ENCODE results near the gene NFKBIL1. TPM values are rescaled to one million over a fixed set of nuclear protein-coding genes. Genes with fewer than 3 reads are reported as not detected.

The NFKBIL1 gene
- total RNA-seq, 2 donors from 2014 or later: 17.4 to 26.3 TPM

DNA sequence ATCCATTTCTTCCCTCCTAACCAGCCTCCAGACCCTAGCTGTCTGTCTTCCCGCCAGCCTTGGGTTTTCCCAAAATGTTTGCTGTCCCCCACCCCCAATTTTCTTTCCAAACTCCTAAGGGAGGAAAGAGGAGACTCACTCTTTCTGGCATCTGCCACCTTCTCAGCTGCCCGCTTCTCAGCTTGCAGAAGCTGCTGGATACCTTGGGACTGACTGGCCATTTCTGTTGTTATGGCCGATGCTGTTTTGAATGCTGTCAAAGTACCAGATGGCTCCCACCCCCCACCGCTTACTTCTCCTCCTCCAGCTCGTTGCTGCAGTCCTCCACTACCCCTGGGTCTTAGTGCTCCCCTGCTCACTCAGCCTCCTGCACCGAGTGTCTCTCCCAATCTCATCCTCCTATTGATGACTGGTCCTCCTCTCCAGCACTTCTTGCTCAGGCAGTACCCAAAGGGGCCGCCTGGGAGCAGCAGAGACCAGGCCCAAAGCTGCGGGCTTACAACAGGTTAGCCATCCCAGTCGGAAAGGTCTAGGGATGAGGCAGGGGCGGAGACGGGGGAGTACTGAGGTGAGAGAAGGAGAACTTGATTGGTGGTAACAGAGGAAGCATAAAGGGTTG is 960 bp upstream of the NFKBIL1 start, which contains the start of gene ATP6V1G2:
Gene ATP6V1G2 (minus strand): TSS at position 270 of the 619 bp plus-strand sequence. CDS start 49 bp downstream, at position 221.
- no peaks in the 10 kb centered on the region for H3K9me3 Mint-ChIP-seq
- H3K27me3 Mint-ChIP-seq (ENCODE audit: insufficient read depth): no peaks in the 10 kb centered on the region
- H3K4me3 Mint-ChIP-seq: peak within 1 kb of the TSS; percentile 54
- H3K36me3 ChIP-seq (ENCODE audit: control insufficient read depth, insufficient read depth, low read length): peaks cover 23% of the 10 kb centered on the region
- H3K27ac ChIP-seq (ENCODE audit: low read depth, low read length): peak within 1 kb of the TSS; percentile 65
- H3K9me3 ChIP-seq (ENCODE audit: control insufficient read depth, low read length): no peaks in the 10 kb centered on the region
- peaks cover 12% of the 10 kb centered on the region for H3K4me1 Mint-ChIP-seq
- no peaks in the 10 kb centered on the region for H3K27me3 ChIP-seq (ENCODE audit: control insufficient read depth, insufficient read depth, low read length, poor library complexity, severe bottlenecking)
- H3K36me3 Mint-ChIP-seq (ENCODE audit: low read depth): peaks cover 21% of the 10 kb centered on the region
- TF ChIP-seq, protein P1, sequence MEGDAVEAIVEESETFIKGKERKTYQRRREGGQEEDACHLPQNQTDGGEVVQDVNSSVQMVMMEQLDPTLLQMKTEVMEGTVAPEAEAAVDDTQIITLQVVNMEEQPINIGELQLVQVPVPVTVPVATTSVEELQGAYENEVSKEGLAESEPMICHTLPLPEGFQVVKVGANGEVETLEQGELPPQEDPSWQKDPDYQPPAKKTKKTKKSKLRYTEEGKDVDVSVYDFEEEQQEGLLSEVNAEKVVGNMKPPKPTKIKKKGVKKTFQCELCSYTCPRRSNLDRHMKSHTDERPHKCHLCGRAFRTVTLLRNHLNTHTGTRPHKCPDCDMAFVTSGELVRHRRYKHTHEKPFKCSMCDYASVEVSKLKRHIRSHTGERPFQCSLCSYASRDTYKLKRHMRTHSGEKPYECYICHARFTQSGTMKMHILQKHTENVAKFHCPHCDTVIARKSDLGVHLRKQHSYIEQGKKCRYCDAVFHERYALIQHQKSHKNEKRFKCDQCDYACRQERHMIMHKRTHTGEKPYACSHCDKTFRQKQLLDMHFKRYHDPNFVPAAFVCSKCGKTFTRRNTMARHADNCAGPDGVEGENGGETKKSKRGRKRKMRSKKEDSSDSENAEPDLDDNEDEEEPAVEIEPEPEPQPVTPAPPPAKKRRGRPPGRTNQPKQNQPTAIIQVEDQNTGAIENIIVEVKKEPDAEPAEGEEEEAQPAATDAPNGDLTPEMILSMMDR (conservative IDR thresholded peaks at IDR 0.05): peak; percentile 97
- H3K4me1 ChIP-seq (ENCODE audit: control insufficient read depth, insufficient read depth, low read length): peaks cover 5% of the 10 kb centered on the region
- H3K4me3 ChIP-seq (ENCODE audit: low read length): peak within 1 kb of the TSS; percentile 77
- WGBS, 2 experiments (ENCODE audit: insufficient coverage in 1 of 2, insufficient read length in 1 of 2): 6 to 10% methylated on average over 3 to 11 of the region's 11 CpGs
- H3K9ac ChIP-seq (ENCODE audit: extremely low read depth, low read length, poor library complexity, severe bottlenecking): peak within 1 kb of the TSS; percentile 69
- H3K27ac Mint-ChIP-seq: peak within 1 kb of the TSS; percentile 78
- DNase-seq: peak; percentile 100

DNA sequence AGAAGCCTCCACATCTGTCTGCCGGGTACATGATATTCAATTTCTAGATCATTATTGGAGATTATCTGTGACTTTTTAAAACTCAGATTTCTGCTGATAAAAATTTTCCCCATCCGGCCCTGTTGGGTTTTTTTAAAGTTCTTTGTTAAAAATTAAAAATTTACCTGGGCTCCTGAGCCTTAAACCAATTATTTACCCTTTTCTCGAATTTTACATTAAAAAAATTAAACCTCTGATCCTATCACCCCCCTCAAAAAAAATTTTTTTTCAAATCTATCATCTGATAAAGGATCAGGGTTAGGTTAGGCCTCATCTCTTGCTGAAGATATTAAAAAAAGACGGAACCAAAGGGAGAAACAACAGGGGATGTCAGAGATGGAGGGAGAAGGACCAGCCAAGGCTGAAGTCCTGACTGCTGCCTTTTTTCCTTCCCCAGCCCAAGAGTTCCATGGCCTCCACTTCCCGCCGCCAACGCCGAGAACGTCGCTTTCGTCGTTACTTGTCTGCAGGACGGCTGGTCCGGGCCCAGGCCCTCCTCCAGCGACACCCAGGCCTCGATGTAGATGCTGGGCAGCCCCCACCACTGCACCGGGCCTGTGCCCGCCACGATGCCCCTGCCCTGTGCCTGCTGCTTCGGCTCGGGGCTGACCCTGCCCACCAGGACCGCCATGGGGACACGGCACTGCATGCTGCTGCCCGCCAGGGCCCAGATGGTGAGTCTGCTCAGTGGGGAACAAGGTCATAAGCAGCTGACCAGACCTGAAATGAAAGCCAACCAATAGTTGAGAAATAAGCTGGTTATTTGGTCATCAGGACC is 527 bp downstream of the NFKBIL1 start:
- H3K4me3 Mint-ChIP-seq: peak overlapping the region; percentile 54
- peak overlapping the region; percentile 82 for H3K27ac Mint-ChIP-seq
- peaks cover 12% of the 10 kb centered on the region for H3K4me1 Mint-ChIP-seq
- Histone ChIP-seq H3K4me3 (ENCODE audit: low read length) (peak overlapping the region; percentile 77), H3K27me3 (ENCODE audit: control insufficient read depth, insufficient read depth, low read length, poor library complexity, severe bottlenecking) (no peaks in the 10 kb centered on the region), H3K27ac (ENCODE audit: low read depth, low read length) (no peak overlapping the region), H3K4me1 (ENCODE audit: control insufficient read depth, insufficient read depth, low read length) (peaks cover 5% of the 10 kb centered on the region), H3K9ac (ENCODE audit: extremely low read depth, low read length, poor library complexity, severe bottlenecking) (peak overlapping the region; percentile 69), H3K9me3 (ENCODE audit: control insufficient read depth, low read length) (no peaks in the 10 kb centered on the region), H3K36me3 (ENCODE audit: control insufficient read depth, insufficient read depth, low read length) (peaks cover 23% of the 10 kb centered on the region)
- peaks cover 24% of the 10 kb centered on the region for H3K36me3 Mint-ChIP-seq (ENCODE audit: low read depth)
- WGBS, 2 experiments (ENCODE audit: insufficient coverage in 1 of 2, insufficient read length in 1 of 2): 55 to 85% methylated on average over 6 to 24 of the region's 24 CpGs
- no peaks in the 10 kb centered on the region for H3K9me3 Mint-ChIP-seq
- peak; percentile 41 for DNase-seq
- TF ChIP-seq, protein P1 (conservative IDR thresholded peaks at IDR 0.05): no peak
- H3K27me3 Mint-ChIP-seq (ENCODE audit: insufficient read depth): no peaks in the 10 kb centered on the region

- TF ChIP-seq, protein P1 (conservative IDR thresholded peaks at IDR 0.05): no peak
- H3K4me3 Mint-ChIP-seq: peak overlapping the region; percentile 54
Measured at GRCh38 chr6:31548544-31548873, 1.1 kb downstream of the NFKBIL1 start.

More at GRCh38 chr6:31548544-31548873, 1.1 kb downstream of the NFKBIL1 start:
- H3K9ac ChIP-seq (ENCODE audit: extremely low read depth, low read length, poor library complexity, severe bottlenecking): no peak overlapping the region
- Mint-ChIP-seq H3K27me3 (ENCODE audit: insufficient read depth) (no peaks in the 10 kb centered on the region), H3K27ac (no peak overlapping the region), H3K36me3 (ENCODE audit: low read depth) (peaks cover 28% of the 10 kb centered on the region), H3K4me1 (peaks cover 12% of the 10 kb centered on the region), H3K9me3 (no peaks in the 10 kb centered on the region)
- 88 to 100% methylated on average over 1 to 2 of the region's 2 CpGs for WGBS, 2 experiments (ENCODE audit: insufficient coverage in 1 of 2, insufficient read length in 1 of 2)
- H3K4me1 ChIP-seq (ENCODE audit: control insufficient read depth, insufficient read depth, low read length): peaks cover 5% of the 10 kb centered on the region
- H3K4me3 ChIP-seq (ENCODE audit: low read length): peak overlapping the region; percentile 77
- peaks cover 29% of the 10 kb centered on the region for H3K36me3 ChIP-seq (ENCODE audit: control insufficient read depth, insufficient read depth, low read length)
- no peak for DNase-seq
- H3K27me3 ChIP-seq (ENCODE audit: control insufficient read depth, insufficient read depth, low read length, poor library complexity, severe bottlenecking): no peaks in the 10 kb centered on the region
- no peaks in the 10 kb centered on the region for H3K9me3 ChIP-seq (ENCODE audit: control insufficient read depth, low read length)
- H3K27ac ChIP-seq (ENCODE audit: low read depth, low read length): no peak overlapping the region
